ENCODE data around the gene NEK5.

GRCh38 chr13:51995677-51996551 lies 133.0 kb downstream of the NEK5 start:
- TF ChIP-seq FOXP2 (optimal IDR thresholded peaks at IDR 0.05; ENCODE audit: control extremely low read depth, extremely low read length, insufficient read depth) (no peak), EZH2 (IDR thresholded peaks at IDR 0.05) (no peak)
